Osteoblast (primary cell): Measurements from ENCODE around the gene CHCHD10. TPM values are rescaled to one million over a fixed set of nuclear protein-coding genes. Genes with fewer than 3 reads are reported as not detected.

Source experiments
- total RNA-seq: library from RNA; depleted of rRNA; stranded (reverse); fragments of >200 nt; gene quantifications from 2 replicates; pipeline ENCODE4 v1.2.3, GENCODE V29; 2012

Gene CHCHD10
- total RNA-seq, 1 donor: 1.1 TPM

Other genes starting within 250 kb of the CHCHD10 start
- not detected in 2 replicates for gene IGLL1, start 187.7 kb downstream of the CHCHD10 start, total RNA-seq
- 0.29 and 0.36 TPM in 2 replicates for gene DRICH1, start 135.7 kb downstream of the CHCHD10 start, total RNA-seq
- gene RGL4, start 77.0 kb downstream of the CHCHD10 start, total RNA-seq: not detected in 2 replicates
- 6.5 and 7.4 TPM in 2 replicates for gene ZNF70, start 16.9 kb downstream of the CHCHD10 start, total RNA-seq
- gene VPREB3, start 13.5 kb downstream of the CHCHD10 start, total RNA-seq: not detected in 2 replicates
- 0.72 and 0.88 TPM in 2 replicates for gene C22orf15, start 5.0 kb downstream of the CHCHD10 start, total RNA-seq
- gene MMP11, start 4.9 kb upstream of the CHCHD10 start, total RNA-seq: 23.5 and 41.3 TPM in 2 replicates
- gene SMARCB1, start 19.0 kb upstream of the CHCHD10 start, total RNA-seq: 49.2 and 51.3 TPM in 2 replicates
- 0.36 and 0.59 TPM in 2 replicates for gene DERL3, start 71.0 kb upstream of the CHCHD10 start, total RNA-seq
- 14.1 and 20.9 TPM in 2 replicates for gene SLC2A11, start 89.9 kb upstream of the CHCHD10 start, total RNA-seq
- 123 and 131 TPM in 2 replicates for gene MIF, start 126.4 kb upstream of the CHCHD10 start, total RNA-seq
- 2.4 and 13.8 TPM in 2 replicates for gene GSTT2B, start 193.2 kb upstream of the CHCHD10 start, total RNA-seq
- 1.8 TPM in 2 replicates for gene DDTL, start 198.9 kb upstream of the CHCHD10 start, total RNA-seq
- gene DDT, start 206.5 kb upstream of the CHCHD10 start, total RNA-seq: 80.3 and 83.4 TPM in 2 replicates
- gene GSTT2, start 212.2 kb upstream of the CHCHD10 start, total RNA-seq: 0.59 and 1.1 TPM in 2 replicates
- gene GSTT4, start 237.5 kb upstream of the CHCHD10 start, total RNA-seq: not detected in 2 replicates
- 45.4 and 46.3 TPM in 2 replicates for gene CABIN1, start 243.3 kb upstream of the CHCHD10 start, total RNA-seq